K562 (cell line): ENCODE measurements around the gene MEIS1. TPM values are rescaled to one million over a fixed set of nuclear protein-coding genes. Genes with fewer than 3 reads are reported as not detected.

ENCODE experiments used
- BDP1 ChIP-seq: IDR thresholded peaks from 3 replicates; pipeline ENCODE4 v1.6.1; 2011; ENCODE audit not compliant: insufficient read length, insufficient read depth
- CTBP1 ChIP-seq: fragments of 450-650 bp; IDR thresholded peaks from 2 replicates; pipeline ENCODE4 v1.6.1; 2016; ENCODE audit warnings: borderline replicate concordance
- CXXC5 ChIP-seq: fragments of 250-450 bp; sonication (Bioruptor Pico); IDR thresholded peaks from 2 replicates; pipeline ENCODE4 v1.8.0; 2022; ENCODE audit warnings: inconsistent platforms, mild to moderate bottlenecking, moderate library complexity
- EHMT2 ChIP-seq: fragments of 450-650 bp; IDR thresholded peaks from 2 replicates; pipeline ENCODE4 v1.6.1; 2018; ENCODE audit warnings: antibody characterized with exemption
- FOXK1 ChIP-seq: sonication (generic); formaldehyde crosslinking; IDR thresholded peaks from 2 replicates; pipeline ENCODE4 v1.8.0; 2022; ENCODE audit warnings: missing genetic modification reagents, mild to moderate bottlenecking, borderline replicate concordance
- GTF2E2 ChIP-seq: fragments of 200-800 bp; sonication (Bioruptor generic); IDR thresholded peaks from 2 replicates; pipeline ENCODE4 v1.6.1; 2016; ENCODE audit warnings: missing genetic modification characterization, missing compliant biosample characterization
- HDGF ChIP-seq: fragments of 450-650 bp; IDR thresholded peaks from 2 replicates; pipeline ENCODE4 v1.6.1; 2016
- KLF16 ChIP-seq: IDR thresholded peaks from 2 replicates; pipeline ENCODE4 v1.6.1; 2016; ENCODE audit warnings: antibody characterized with exemption
- NR2C2 ChIP-seq, 2 experiments: fragments of 200-800 bp in 1 of 2; sonication (Bioruptor generic) in 1 of 2; sonication (generic) in 1 of 2; formaldehyde crosslinking in 1 of 2; IDR thresholded peaks; 2 replicates each; pipeline versions ENCODE4 v1.6.1 to v1.8.0; 2016 to 2022; ENCODE audit warnings: mild to moderate bottlenecking in 1 of 2, missing compliant biosample characterization in 1 of 2, missing genetic modification characterization in 1 of 2, missing genetic modification reagents in 1 of 2
- RREB1 ChIP-seq: fragments of 250-450 bp; sonication (Bioruptor Pico); IDR thresholded peaks from 2 replicates; pipeline ENCODE4 v1.4.0; 2020
- SIRT6 ChIP-seq: IDR thresholded peaks from one replicate; pipeline ENCODE4 v1.6.1; 2012; ENCODE audit warnings: low read depth, mild to moderate bottlenecking, control low read depth, inconsistent platforms, low read length, moderate library complexity
- SNRNP70 ChIP-seq: fragments of 200-400 bp; formaldehyde crosslinking; optimal IDR thresholded peaks from 2 replicates; pipeline ENCODE3; 2017; ENCODE audit warnings: low read depth, low read length
- TEAD2 ChIP-seq: fragments of 450-650 bp; IDR thresholded peaks from 2 replicates; pipeline ENCODE4 v1.6.1; 2016; ENCODE audit warnings: missing genetic modification characterization, control low read depth, missing compliant biosample characterization
- YY1 ChIP-seq, 3 experiments: IDR thresholded peaks; 2 replicates each; pipeline ENCODE4 v1.6.1; 2011; ENCODE audit warnings: low read length in 2 of 3, mild to moderate bottlenecking in 2 of 3, moderate library complexity in 2 of 3, borderline replicate concordance in 1 of 3, control low read depth in 1 of 3, low read depth in 1 of 3; ENCODE audit not compliant: insufficient read depth in 3 of 3, insufficient replicate concordance in 2 of 3, control insufficient read depth in 1 of 3, insufficient read length in 1 of 3; ENCODE audit errors: extremely low read depth in 1 of 3
- ZBTB2 ChIP-seq: fragments of 450-650 bp; IDR thresholded peaks from 2 replicates; pipeline ENCODE4 v1.6.1; 2016; ENCODE audit warnings: antibody characterized with exemption
- ZNF76 ChIP-seq: fragments of 250-450 bp; sonication (Bioruptor Pico); IDR thresholded peaks from 2 replicates; pipeline ENCODE4 v1.4.0; 2020; ENCODE audit warnings: mild to moderate bottlenecking, moderate library complexity, borderline replicate concordance
- ZNF764 ChIP-seq: fragments of 250-450 bp; sonication (Bioruptor Pico); IDR thresholded peaks from 2 replicates; pipeline ENCODE4 v1.4.0; 2020; ENCODE audit warnings: low read depth, mild to moderate bottlenecking, moderate library complexity
- ZNF77 ChIP-seq: fragments of 250-450 bp; sonication (Bioruptor Pico); IDR thresholded peaks from 2 replicates; pipeline ENCODE4 v1.5.0; 2020
- polyA plus RNA-seq, 8 experiments: library from polyadenylated mRNA; depleted of rRNA in 4 of 8; stranded (reverse) in 5 of 8; unstranded in 3 of 8; fragments of >200 nt; fragmentation: Nextera tagmentation in 2 of 8; fragmentation: Illumina TruSeq in 1 of 8; extraction: Ambion mirVana in 2 of 8; extraction: Trizol in 1 of 8; gene quantifications; 2 replicates each; pipeline versions ENCODE4 v1.2.1 to v1.2.3, GENCODE V29; 2011 to 2014; ENCODE audit warnings: inconsistent platforms in 1 of 8, missing spikeins in 1 of 8
- total RNA-seq, 7 experiments: library from RNA; depleted of rRNA in 6 of 7; stranded (reverse); fragments of >200 nt in 6 of 7; fragmentation: Illumina TruSeq in 2 of 7; extraction: Trizol in 2 of 7; gene quantifications; 2 replicates each; pipeline versions ENCODE4 v1.2.1 to v1.2.3, GENCODE V29; 2011 to 2021; ENCODE audit warnings: low replicate concordance in 1 of 7
- TF ChIP-seq, protein P1 (sequence below): fragments of 450-650 bp; conservative IDR thresholded peaks from 2 replicates; pipeline ENCODE4 v1.6.1; 2016; ENCODE audit warnings: missing genetic modification characterization, low read depth, mild to moderate bottlenecking, missing compliant biosample characterization, moderate library complexity

The MEIS1 gene
- total and polyA plus RNA-seq, 9 of the 15 experiments (the other 6 are each of a cell fraction or from before 2014, with no cell fraction given): 2.3 to 9.0 (median 5.9) TPM

- 0 out of 2 replicates have a peak, but pooled peaks have one; percentile 28 for TF ChIP-seq CTBP1
- no peak for TF ChIP-seq ZNF764 (CRISPR knock-in tag)
- no peak for TF ChIP-seq ZNF76 (CRISPR knock-in tag)
- no peak for TF ChIP-seq NR2C2 (CRISPR knock-in tag; IDR thresholded peaks at IDR 0.05)
- no peak for TF ChIP-seq NR2C2 (tag; IDR thresholded peaks at IDR 0.05)
- TF ChIP-seq SNRNP70: no peak
- TF ChIP-seq GTF2E2: no peak
- TF ChIP-seq BDP1: no peak
- no peak for TF ChIP-seq TEAD2 (tag)
- TF ChIP-seq, protein P1, sequence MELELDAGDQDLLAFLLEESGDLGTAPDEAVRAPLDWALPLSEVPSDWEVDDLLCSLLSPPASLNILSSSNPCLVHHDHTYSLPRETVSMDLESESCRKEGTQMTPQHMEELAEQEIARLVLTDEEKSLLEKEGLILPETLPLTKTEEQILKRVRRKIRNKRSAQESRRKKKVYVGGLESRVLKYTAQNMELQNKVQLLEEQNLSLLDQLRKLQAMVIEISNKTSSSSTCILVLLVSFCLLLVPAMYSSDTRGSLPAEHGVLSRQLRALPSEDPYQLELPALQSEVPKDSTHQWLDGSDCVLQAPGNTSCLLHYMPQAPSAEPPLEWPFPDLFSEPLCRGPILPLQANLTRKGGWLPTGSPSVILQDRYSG (tag): no peak
- no peak for TF ChIP-seq SIRT6
- TF ChIP-seq HDGF: no peak
- peak; percentile 80 for TF ChIP-seq ZBTB2
- TF ChIP-seq FOXK1 (CRISPR knock-in tag): no peak
- TF ChIP-seq KLF16: no peak
- TF ChIP-seq YY1 (IDR thresholded peaks at IDR 0.05; ENCODE audit: borderline replicate concordance in 1 of 3, control insufficient read depth in 1 of 3, extremely low read depth in 1 of 3, insufficient read depth in 3 of 3, insufficient read length in 1 of 3, insufficient replicate concordance in 2 of 3, low read depth in 1 of 3, low read length in 2 of 3): peak in 1 of 3 experiments; percentile 3
- peak; percentile 32; the same call in 1 of the 2 replicates for TF ChIP-seq EHMT2
- 0 out of 2 replicates have a peak, but pooled peaks have one; percentile 35 for TF ChIP-seq CXXC5
- TF ChIP-seq RREB1 (CRISPR knock-in tag): no peak
- TF ChIP-seq ZNF77 (CRISPR knock-in tag): no peak
Observed at GRCh38 chr2:66574701-66575624, 140.0 kb downstream of the MEIS1 start (continued).
